Measurements from ENCODE around the gene PRR5.

PRR5 gene

DNA sequence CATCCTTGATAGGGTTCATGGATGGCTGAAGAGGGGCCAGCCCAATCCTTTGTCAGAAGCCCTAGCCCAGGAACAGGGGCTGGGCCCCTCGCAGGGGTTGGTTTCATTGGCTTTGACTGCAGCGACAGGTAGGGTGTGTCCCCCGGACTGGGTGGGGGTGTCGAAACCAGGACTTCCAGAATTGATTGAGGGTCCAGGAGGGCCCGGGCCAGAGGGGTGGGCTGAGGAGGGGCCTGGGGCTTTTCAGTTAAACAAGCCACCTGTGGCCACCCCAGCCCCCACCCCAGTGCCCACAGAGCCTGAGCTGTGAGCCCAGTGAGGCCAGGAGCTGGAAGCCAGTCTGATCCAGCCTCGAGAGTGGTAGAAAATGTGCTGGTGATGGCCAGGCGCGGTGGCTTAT is 18.1 kb upstream of the PRR5 start:
- no peak overlapping the region for H2AFZ ChIP-seq (ENCODE audit: low read depth)
- no peak overlapping the region for H3K4me2 ChIP-seq
- no peak for TF ChIP-seq CTCF (conservative IDR thresholded peaks at IDR 0.05; ENCODE audit: low read depth, low read length)
- H3K4me3 ChIP-seq (IDR thresholded peaks at IDR 0.05; ENCODE audit: insufficient read depth, low read depth, low read length) = no peak overlapping the region
- H3K79me2 ChIP-seq (ENCODE audit: insufficient read depth, low read depth) = no peaks in the 10 kb centered on the region
- no peaks in the 10 kb centered on the region; the same call in 1 of the 2 replicates for H3K27me3 ChIP-seq (ENCODE audit: insufficient read depth, low read depth)
- H3K4me1 ChIP-seq (ENCODE audit: low read depth, poor library complexity, severe bottlenecking) = peaks cover 4% of the 10 kb centered on the region
- no peak overlapping the region for H3K27ac ChIP-seq
- no peaks in the 10 kb centered on the region for H3K36me3 ChIP-seq (ENCODE audit: insufficient read depth)
- H4K20me1 ChIP-seq (ENCODE audit: insufficient read depth) = no peaks in the 10 kb centered on the region
- H3K9ac ChIP-seq = no peak overlapping the region

GRCh38 chr22:44684506-44685383 is 17.3 kb upstream of the PRR5 start:
- peak; percentile 63 for TF ChIP-seq CTCF (conservative IDR thresholded peaks at IDR 0.05; ENCODE audit: low read depth, low read length)
- H2AFZ ChIP-seq (ENCODE audit: low read depth) = no peak overlapping the region
- no peaks in the 10 kb centered on the region for H3K36me3 ChIP-seq (ENCODE audit: insufficient read depth)
- no peaks in the 10 kb centered on the region for H4K20me1 ChIP-seq (ENCODE audit: insufficient read depth)
- H3K9ac ChIP-seq = no peak overlapping the region
- H3K79me2 ChIP-seq (ENCODE audit: insufficient read depth, low read depth) = no peaks in the 10 kb centered on the region
- H3K27ac ChIP-seq = no peak overlapping the region
- H3K4me1 ChIP-seq (ENCODE audit: low read depth, poor library complexity, severe bottlenecking) = peaks cover 4% of the 10 kb centered on the region
- no peak overlapping the region for H3K4me2 ChIP-seq
- no peak overlapping the region for H3K4me3 ChIP-seq (IDR thresholded peaks at IDR 0.05; ENCODE audit: insufficient read depth, low read depth, low read length)
- H3K27me3 ChIP-seq (ENCODE audit: insufficient read depth, low read depth) = peaks cover 6% of the 10 kb centered on the region; the same call in 1 of the 2 replicates

GRCh38 chr22:44685384-44686056 is 16.5 kb upstream of the PRR5 start:
- no peaks in the 10 kb centered on the region for H3K36me3 ChIP-seq (ENCODE audit: insufficient read depth)
- peaks cover 4% of the 10 kb centered on the region for H3K4me1 ChIP-seq (ENCODE audit: low read depth, poor library complexity, severe bottlenecking)
- H3K4me2 ChIP-seq = no peak overlapping the region
- H3K9ac ChIP-seq = no peak overlapping the region
- H3K4me3 ChIP-seq (IDR thresholded peaks at IDR 0.05; ENCODE audit: insufficient read depth, low read depth, low read length) = no peak overlapping the region
- H3K79me2 ChIP-seq (ENCODE audit: insufficient read depth, low read depth) = no peaks in the 10 kb centered on the region
- no peaks in the 10 kb centered on the region for H4K20me1 ChIP-seq (ENCODE audit: insufficient read depth)
- no peak overlapping the region for H3K27ac ChIP-seq
- no peak for TF ChIP-seq CTCF (conservative IDR thresholded peaks at IDR 0.05; ENCODE audit: low read depth, low read length)
- H2AFZ ChIP-seq (ENCODE audit: low read depth) = no peak overlapping the region
- peaks cover 6% of the 10 kb centered on the region; the same call in 1 of the 2 replicates for H3K27me3 ChIP-seq (ENCODE audit: insufficient read depth, low read depth)

DNA sequence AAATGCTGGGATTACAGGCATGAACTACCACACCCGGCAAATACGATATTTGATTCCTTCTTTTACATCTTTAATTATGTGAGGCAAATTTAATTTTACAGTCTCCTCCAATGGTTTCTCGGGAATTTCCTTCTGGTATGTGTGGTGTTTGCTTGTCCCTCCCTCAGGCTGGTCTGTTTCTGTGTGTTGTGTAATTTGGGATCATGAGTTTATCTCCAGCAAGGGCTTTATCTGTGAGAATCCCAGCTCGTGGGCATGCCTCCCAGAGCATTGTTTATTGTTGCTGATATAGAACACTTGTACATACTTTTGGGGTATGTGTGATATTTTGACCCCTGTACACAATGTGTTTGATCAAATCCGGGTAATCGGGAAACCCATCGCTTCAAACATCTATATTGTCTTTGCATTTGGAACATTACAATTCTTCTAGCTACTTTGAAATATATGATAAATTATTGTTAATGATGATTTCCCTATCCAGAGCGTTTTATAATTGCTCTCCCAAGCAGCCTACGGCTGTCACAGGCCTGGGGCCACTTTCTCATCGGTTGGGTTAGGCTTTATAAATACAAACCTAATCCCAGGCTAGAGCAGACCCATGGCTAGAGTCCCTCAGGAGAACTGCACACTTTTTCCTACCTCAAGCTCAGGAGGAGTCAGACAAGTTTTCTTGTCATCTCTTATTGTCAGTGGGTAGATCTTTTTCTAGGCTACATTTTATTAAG is 15.0 kb upstream of the PRR5 start:
- Histone ChIP-seq H4K20me1 (ENCODE audit: insufficient read depth) (no peaks in the 10 kb centered on the region), H2AFZ (ENCODE audit: low read depth) (no peak overlapping the region), H3K4me3 (IDR thresholded peaks at IDR 0.05; ENCODE audit: insufficient read depth, low read depth, low read length) (no peak overlapping the region), H3K27ac (no peak overlapping the region), H3K4me1 (ENCODE audit: low read depth, poor library complexity, severe bottlenecking) (peaks cover 4% of the 10 kb centered on the region), H3K79me2 (ENCODE audit: insufficient read depth, low read depth) (no peaks in the 10 kb centered on the region), H3K9ac (no peak overlapping the region), H3K27me3 (ENCODE audit: insufficient read depth, low read depth) (peaks cover 6% of the 10 kb centered on the region; the same call in 1 of the 2 replicates), H3K4me2 (no peak overlapping the region), H3K36me3 (ENCODE audit: insufficient read depth) (no peaks in the 10 kb centered on the region)
- no peak for TF ChIP-seq CTCF (conservative IDR thresholded peaks at IDR 0.05; ENCODE audit: low read depth, low read length)
